GM06990 (cell line): ENCODE data around the gene NUP98.

Experiments
- DNase-seq: peaks from one replicate; pipeline ENCODE4 v3.0.0-alpha.2; 2011; ENCODE audit not compliant: insufficient read length; ENCODE audit errors: extremely low read depth
- H3K27me3 ChIP-seq: replicated peaks from 2 replicates; pipeline ENCODE4 v1.6.0; 2011; ENCODE audit warnings: low read length; ENCODE audit not compliant: control insufficient read depth, insufficient read depth
- H3K36me3 ChIP-seq: 2 replicates; pipeline ENCODE4 v1.5.1; 2011; ENCODE audit warnings: low read length; ENCODE audit not compliant: control insufficient read depth, insufficient read depth
- H3K4me3 ChIP-seq: replicated peaks from 2 replicates; pipeline ENCODE4 v1.5.1; 2011; ENCODE audit warnings: low read depth, mild to moderate bottlenecking, control low read depth, low read length
- TF ChIP-seq, protein P1 (sequence below): IDR thresholded peaks from 2 replicates; pipeline ENCODE4 v1.5.1; 2011; ENCODE audit warnings: low read length, control low read depth, mild to moderate bottlenecking, inconsistent platforms; ENCODE audit not compliant: insufficient read depth, poor library complexity, severe bottlenecking

NUP98 gene

DNA sequence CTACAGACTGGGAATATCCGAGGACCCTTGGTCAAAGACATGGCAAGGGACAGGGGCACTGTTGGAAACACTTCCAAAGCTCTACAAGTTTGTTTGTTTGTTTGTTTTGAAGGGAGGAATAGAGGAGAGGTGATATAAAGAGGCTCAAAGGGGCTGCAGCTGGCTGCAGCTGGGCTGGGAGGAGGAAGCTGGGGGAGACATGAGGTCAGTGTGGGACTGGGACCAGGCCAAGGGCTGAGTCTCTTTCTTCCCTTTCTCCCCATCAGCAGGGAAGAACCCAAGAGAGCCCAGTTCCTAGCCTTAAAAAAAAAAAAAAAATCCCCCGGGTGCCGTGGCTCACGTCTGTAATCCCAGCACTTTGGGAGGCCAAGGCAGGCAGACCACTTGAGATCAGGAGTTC, 38.4 kb upstream of the NUP98 start:
- DNase-seq, result no peak
- peaks cover 16% of the 10 kb centered on the region for H3K36me3 ChIP-seq
- TF ChIP-seq, protein P1, sequence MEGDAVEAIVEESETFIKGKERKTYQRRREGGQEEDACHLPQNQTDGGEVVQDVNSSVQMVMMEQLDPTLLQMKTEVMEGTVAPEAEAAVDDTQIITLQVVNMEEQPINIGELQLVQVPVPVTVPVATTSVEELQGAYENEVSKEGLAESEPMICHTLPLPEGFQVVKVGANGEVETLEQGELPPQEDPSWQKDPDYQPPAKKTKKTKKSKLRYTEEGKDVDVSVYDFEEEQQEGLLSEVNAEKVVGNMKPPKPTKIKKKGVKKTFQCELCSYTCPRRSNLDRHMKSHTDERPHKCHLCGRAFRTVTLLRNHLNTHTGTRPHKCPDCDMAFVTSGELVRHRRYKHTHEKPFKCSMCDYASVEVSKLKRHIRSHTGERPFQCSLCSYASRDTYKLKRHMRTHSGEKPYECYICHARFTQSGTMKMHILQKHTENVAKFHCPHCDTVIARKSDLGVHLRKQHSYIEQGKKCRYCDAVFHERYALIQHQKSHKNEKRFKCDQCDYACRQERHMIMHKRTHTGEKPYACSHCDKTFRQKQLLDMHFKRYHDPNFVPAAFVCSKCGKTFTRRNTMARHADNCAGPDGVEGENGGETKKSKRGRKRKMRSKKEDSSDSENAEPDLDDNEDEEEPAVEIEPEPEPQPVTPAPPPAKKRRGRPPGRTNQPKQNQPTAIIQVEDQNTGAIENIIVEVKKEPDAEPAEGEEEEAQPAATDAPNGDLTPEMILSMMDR, result no peak
- no peaks in the 10 kb centered on the region for H3K27me3 ChIP-seq
- H3K4me3 ChIP-seq, result no peak overlapping the region

DNA sequence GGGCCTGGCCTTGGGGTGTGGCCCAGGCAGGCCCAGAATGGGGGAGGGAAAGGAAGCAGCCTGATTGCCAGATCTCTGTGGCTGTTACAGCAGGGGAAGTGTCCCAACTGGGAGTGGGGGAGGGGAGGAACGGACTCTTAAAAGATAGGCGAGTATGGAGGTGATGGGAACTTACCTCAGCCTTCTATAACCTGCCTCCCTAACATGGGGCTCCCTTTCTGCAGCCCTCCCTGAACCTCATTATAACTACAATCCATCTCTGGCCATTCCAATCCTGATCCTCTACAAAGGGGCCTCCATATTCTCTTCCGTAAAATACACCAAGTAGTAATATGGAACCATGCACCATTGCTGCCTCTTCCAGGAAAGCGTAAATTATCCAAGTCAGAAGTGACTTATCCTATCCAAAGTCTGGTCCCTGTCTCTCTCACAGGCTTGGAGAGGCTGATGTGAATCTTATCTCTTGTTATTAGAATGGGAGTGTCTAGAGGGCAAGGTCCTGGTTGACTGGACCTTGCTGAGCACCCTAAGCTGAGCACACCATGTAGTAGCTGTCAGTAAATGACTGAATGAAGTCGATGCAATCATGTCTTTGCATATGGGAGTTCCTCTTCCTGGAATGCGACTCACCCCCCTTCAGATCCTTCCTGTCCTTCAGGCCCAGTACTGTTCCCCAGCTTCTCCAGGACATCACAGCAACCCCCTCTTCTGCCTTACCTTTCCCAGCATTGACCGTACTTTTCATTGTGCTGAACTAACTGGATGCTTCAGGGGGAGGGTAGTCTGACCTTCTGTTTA, 37.5 kb upstream of the NUP98 start:
- H3K36me3 ChIP-seq, result peaks cover 18% of the 10 kb centered on the region
- no peaks in the 10 kb centered on the region for H3K27me3 ChIP-seq
- no peak for DNase-seq
- no peak overlapping the region for H3K4me3 ChIP-seq
- TF ChIP-seq, protein P1, result no peak

DNA sequence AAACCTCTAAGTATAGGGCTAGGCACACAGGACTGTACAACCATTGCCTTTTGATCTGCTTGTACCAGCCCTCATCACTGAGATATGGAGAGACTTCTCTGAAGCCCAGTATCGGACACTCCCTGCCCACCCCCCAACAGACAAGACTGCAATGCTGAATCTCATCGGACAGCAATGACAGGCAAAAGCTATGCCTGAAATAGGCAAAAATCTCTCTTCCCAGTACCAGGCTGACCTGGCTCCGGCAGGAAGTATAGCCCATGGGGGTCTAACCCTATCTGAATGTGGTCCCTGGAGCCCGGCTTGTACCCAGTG, 37.0 kb upstream of the NUP98 start:
- Histone ChIP-seq H3K4me3 (no peak overlapping the region), H3K36me3 (peaks cover 20% of the 10 kb centered on the region), H3K27me3 (no peaks in the 10 kb centered on the region)
- TF ChIP-seq, protein P1, result no peak
- DNase-seq, result no peak

DNA sequence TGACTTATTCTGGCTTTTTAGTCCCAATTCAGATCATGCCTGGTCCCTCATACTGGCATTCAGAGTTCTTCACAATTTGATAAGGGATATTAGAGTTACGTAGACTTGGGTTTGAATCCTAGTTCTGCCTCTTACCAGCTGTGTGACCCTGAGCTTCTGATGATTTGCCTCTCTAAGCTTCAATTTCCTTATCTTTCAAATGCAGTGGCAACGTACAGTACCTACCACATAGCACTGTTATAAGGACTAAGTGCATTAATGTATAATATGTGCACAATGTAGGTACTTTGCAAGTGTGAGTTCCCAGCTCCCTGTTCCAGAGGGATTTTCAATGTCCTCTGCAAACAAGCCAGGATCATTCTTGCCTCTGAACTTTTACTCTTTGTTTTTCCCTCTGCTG, 36.1 kb upstream of the NUP98 start:
- TF ChIP-seq, protein P1, result no peak
- no peak for DNase-seq
- H3K27me3 ChIP-seq, result no peaks in the 10 kb centered on the region
- peaks cover 22% of the 10 kb centered on the region for H3K36me3 ChIP-seq
- no peak overlapping the region for H3K4me3 ChIP-seq

DNA sequence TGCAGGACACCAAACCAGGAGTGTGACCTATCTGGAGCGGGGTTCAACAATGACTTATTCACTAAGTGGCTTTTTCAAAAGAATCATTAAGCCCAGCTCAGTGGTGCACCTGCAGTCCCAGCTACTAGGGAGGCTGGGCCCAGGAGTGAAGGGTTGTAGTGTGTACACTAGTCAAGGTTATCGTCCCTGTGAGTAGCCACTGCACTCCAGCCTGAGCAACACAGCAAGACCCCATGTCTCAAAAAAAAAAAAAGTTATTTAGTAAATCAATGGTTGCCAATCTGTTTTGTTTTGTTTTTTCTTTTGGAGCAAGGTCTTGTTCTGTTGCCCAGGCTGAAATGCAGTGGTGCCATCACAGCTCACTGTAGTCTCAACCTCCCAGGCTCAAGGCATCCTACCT, 35.5 kb upstream of the NUP98 start:
- no peak overlapping the region for H3K4me3 ChIP-seq
- peaks cover 24% of the 10 kb centered on the region for H3K36me3 ChIP-seq
- no peaks in the 10 kb centered on the region for H3K27me3 ChIP-seq
- TF ChIP-seq, protein P1, result no peak
- DNase-seq, result no peak
